Endothelial cell of umbilical vein (primary cell): ENCODE results near the gene FIS1. TPM values are rescaled to one million over a fixed set of nuclear protein-coding genes. Genes with fewer than 3 reads are reported as not detected.

Experiments used
- BruUV-seq: library from RNA; stranded (reverse); fragments of 400-500 nt; replicated peaks from 2 replicates; lab custom pipeline; 2021; lab: Mats Ljungman, UMichigan
- CTCF ChIA-PET: fragments of 300-600, 350-600 bp; sonication (Branson Sonifier 250); formaldehyde crosslinking; loops from one replicate; lab custom pipeline; 2021; ENCODE audit warnings: antibody characterized with exemption, inconsistent platforms; lab: Charles Lee
- POLR2A ChIA-PET: fragments of 300-600, 350-600 bp; sonication (Branson Sonifier 250); formaldehyde crosslinking; loops from one replicate; lab custom pipeline; 2021; ENCODE audit warnings: antibody characterized with exemption, inconsistent platforms; lab: Charles Lee
- DNase-seq: peaks from one replicate; pipeline ENCODE4 v3.0.0-alpha.2; 2011; ENCODE audit warnings: low read depth, low spot score
- FAIRE-seq: peaks from 2 replicates; lab custom pipeline; 2011; peaks lifted over from hg19 to GRCh38; lab: Jason Lieb, UNC
- H2AFZ ChIP-seq: 2 replicates; pipeline ENCODE4 v1.6.0; 2012; ENCODE audit warnings: low read depth, low read length, control low read depth, inconsistent platforms
- H3K27ac ChIP-seq: 2 replicates; pipeline ENCODE4 v1.5.1; 2011; ENCODE audit warnings: low read depth, mild to moderate bottlenecking, control low read depth, low read length, moderate library complexity; ENCODE audit not compliant: insufficient read depth
- H3K27me3 ChIP-seq, 2 experiments: 2 replicates each; pipeline versions ENCODE4 v1.6.0 to v1.6.1; 2011; ENCODE audit warnings: low read length in 2 of 2, mixed read lengths in 1 of 2; ENCODE audit not compliant: control insufficient read depth in 2 of 2, insufficient read depth in 2 of 2
- H3K36me3 ChIP-seq, 2 experiments: 2 replicates in 1 of 2; 3 replicates in 1 of 2; pipeline ENCODE4 v1.5.1; 2011; ENCODE audit warnings: low read length in 2 of 2, mild to moderate bottlenecking in 1 of 2, moderate library complexity in 1 of 2; ENCODE audit not compliant: control insufficient read depth in 2 of 2, insufficient read depth in 2 of 2; ENCODE audit errors: extremely low read depth in 1 of 2
- H3K4me1 ChIP-seq: 3 replicates; pipeline ENCODE4 v1.5.1; 2011; ENCODE audit warnings: mild to moderate bottlenecking, low read length; ENCODE audit not compliant: control insufficient read depth, insufficient read depth; ENCODE audit errors: extremely low read depth
- H3K4me2 ChIP-seq: 2 replicates; pipeline ENCODE4 v1.6.1; 2011; ENCODE audit warnings: low read length, control low read depth, mixed read lengths; ENCODE audit not compliant: insufficient read depth
- H3K4me3 ChIP-seq, 3 experiments: fragments of 200-600 bp in 1 of 3; sonication (generic), shearing (Covaris generic) in 1 of 3; replicated peaks in 1 of 3; 2 replicates each; pipeline ENCODE4 v1.5.1; 2011 to 2016; ENCODE audit warnings: control low read depth in 3 of 3, low read length in 3 of 3, mild to moderate bottlenecking in 2 of 3, inconsistent platforms in 1 of 3, low read depth in 1 of 3, moderate library complexity in 1 of 3; ENCODE audit not compliant: insufficient read depth in 1 of 3
- H3K79me2 ChIP-seq: 2 replicates; pipeline ENCODE4 v1.6.0; 2012; ENCODE audit warnings: low read length, inconsistent platforms; ENCODE audit not compliant: control insufficient read depth, insufficient read depth
- H3K9ac ChIP-seq: replicated peaks from 2 replicates; pipeline ENCODE3; 2011; ENCODE audit warnings: low read length, control low read depth; ENCODE audit not compliant: insufficient read depth; ENCODE audit errors: extremely low read depth
- H3K9me1 ChIP-seq: replicated peaks from 3 replicates; pipeline ENCODE4 v1.6.0; 2011; ENCODE audit warnings: mild to moderate bottlenecking, low read length; ENCODE audit not compliant: control insufficient read depth, insufficient read depth; ENCODE audit errors: extremely low read depth
- H3K9me3 ChIP-seq: replicated peaks from 2 replicates; pipeline ENCODE4 v1.5.1; 2012; ENCODE audit warnings: low read length, inconsistent platforms; ENCODE audit not compliant: control insufficient read depth, insufficient read depth
- H4K20me1 ChIP-seq: replicated peaks from 2 replicates; pipeline ENCODE3; 2011; ENCODE audit warnings: mild to moderate bottlenecking, low read length; ENCODE audit not compliant: control insufficient read depth, insufficient read depth; ENCODE audit errors: extremely low read depth
- EZH2 ChIP-seq: IDR thresholded peaks from 2 replicates; pipeline ENCODE4 v1.6.1; 2012; ENCODE audit warnings: borderline replicate concordance, low read depth, mild to moderate bottlenecking, moderate library complexity, low read length, inconsistent platforms; ENCODE audit not compliant: severe bottlenecking
- FOS ChIP-seq: IDR thresholded peaks from 2 replicates; pipeline ENCODE4 v1.6.1; 2011; ENCODE audit warnings: mild to moderate bottlenecking, low read length, moderate library complexity, borderline replicate concordance; ENCODE audit not compliant: insufficient read depth
- GATA2 ChIP-seq: IDR thresholded peaks from 2 replicates; pipeline ENCODE4 v1.7.0; 2011; ENCODE audit warnings: low read depth, mild to moderate bottlenecking, moderate library complexity, mixed read lengths, low read length; ENCODE audit not compliant: insufficient read length, insufficient read depth
- JUN ChIP-seq: IDR thresholded peaks from 2 replicates; pipeline ENCODE4 v1.6.1; 2011; ENCODE audit warnings: borderline replicate concordance, low read depth; ENCODE audit not compliant: insufficient read length, insufficient read depth
- MYC ChIP-seq: IDR thresholded peaks from one replicate; pipeline ENCODE4 v1.6.1; 2011; ENCODE audit warnings: mild to moderate bottlenecking, low read depth, low read length
- POLR2A ChIP-seq: IDR thresholded peaks from 2 replicates; pipeline ENCODE4 v1.6.1; 2012; ENCODE audit warnings: low read depth, mild to moderate bottlenecking, control low read depth, low read length
- POLR2AphosphoS5 ChIP-seq: IDR thresholded peaks from 2 replicates; pipeline ENCODE4 v1.6.1; 2012; ENCODE audit warnings: low read depth, mild to moderate bottlenecking, control low read depth, low read length, moderate library complexity; ENCODE audit not compliant: insufficient read depth
- dilution Hi-C: fragments of 300-500 bp; cut with MboI; formaldehyde crosslinking; loops from one replicate; pipeline ENCODE4 v1.15.0; 2019; ENCODE audit warnings: low sequenced_read_pairs; ENCODE audit not compliant: extremely low pct_ligation_motif_present
- intact Hi-C: fragments of 100-400 bp; cut with micrococcal nuclease; formaldehyde crosslinking; loops from one replicate; pipeline ENCODE4 v1.10.0; 2022
- polyA plus RNA-seq, 4 experiments: library from polyadenylated mRNA; depleted of rRNA in 3 of 4; stranded (reverse) in 3 of 4; unstranded in 1 of 4; fragments of >200 nt; gene quantifications; 2 replicates each; pipeline versions ENCODE4 v1.2.1 to v1.2.3, GENCODE V29; 2011 to 2012; ENCODE audit warnings: missing spikeins in 1 of 4
- total RNA-seq: library from RNA; stranded (reverse); gene quantifications from 2 replicates; pipeline ENCODE4 v1.2.3, GENCODE V29; 2021
- TF ChIP-seq, protein P1 (sequence below), 2 donors: IDR thresholded peaks; 1 replicate in 1 of 2; 2 replicates in 1 of 2; pipeline ENCODE4 v1.5.1; 2011; ENCODE audit warnings: low read length in 2 of 2, mild to moderate bottlenecking in 2 of 2, moderate library complexity in 2 of 2, control low read depth in 1 of 2, inconsistent platforms in 1 of 2, low read depth in 1 of 2; ENCODE audit not compliant: insufficient read depth in 1 of 2; ENCODE audit errors: extremely low read depth in 1 of 2
- TF ChIP-seq, protein P2 (sequence below): IDR thresholded peaks from 2 replicates; pipeline ENCODE4 v1.6.1; 2011; ENCODE audit not compliant: insufficient read depth, insufficient read length

Gene FIS1
- total and polyA plus RNA-seq, 2 donors (not counting 3 experiments of a cell fraction or from before 2014, with no cell fraction given), result 132 to 330 TPM

DNA sequence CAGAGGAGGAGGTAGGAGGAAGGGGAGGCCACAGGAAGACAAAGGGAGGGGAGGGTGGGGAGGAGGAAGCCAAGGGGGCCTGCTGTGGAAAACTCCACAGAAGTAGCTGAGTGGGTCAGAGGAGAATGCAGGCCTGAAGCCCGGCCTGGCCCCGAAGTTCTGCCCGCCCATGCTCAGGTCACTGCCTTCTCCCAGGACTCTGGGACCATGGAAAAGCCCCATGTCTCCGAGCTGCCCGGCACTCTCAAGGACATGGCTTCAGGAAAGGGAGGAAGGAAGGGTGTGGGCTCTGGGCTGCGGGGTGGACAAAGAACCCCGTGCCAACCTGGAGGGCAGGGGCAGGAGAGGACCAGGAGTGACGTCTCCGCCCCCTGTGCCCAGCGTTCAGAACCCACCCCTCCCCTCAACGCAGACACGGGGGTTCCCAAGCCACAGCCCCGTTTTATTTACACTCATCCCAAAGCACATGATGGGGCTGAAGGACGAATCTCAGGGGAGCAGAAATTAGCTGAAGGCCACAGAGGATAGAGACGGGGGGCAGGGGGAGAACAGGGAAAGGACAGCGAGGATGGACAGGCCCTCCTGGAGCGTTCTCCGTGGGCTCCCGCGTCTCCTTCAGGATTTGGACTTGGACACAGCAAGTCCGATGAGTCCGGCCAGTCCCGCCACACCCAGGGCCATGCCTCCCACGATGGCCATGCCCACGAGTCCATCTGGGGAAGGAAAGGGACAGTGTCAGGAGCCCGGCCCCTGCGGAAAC lies 5.5 kb downstream of the FIS1 start:
- Histone ChIP-seq H3K27me3 (no peaks in the 10 kb centered on the region), H2AFZ (peak overlapping the region; percentile 7), H3K9me3 (no peaks in the 10 kb centered on the region), H3K9me1 (no peaks in the 10 kb centered on the region), H3K4me1 (peaks cover 38% of the 10 kb centered on the region), H3K9ac (no peak overlapping the region), H3K4me2 (peak overlapping the region; percentile 1), H3K27ac (peak overlapping the region; percentile 27), H4K20me1 (no peaks in the 10 kb centered on the region), H3K4me3 (no peak overlapping the region), H3K79me2 (peaks cover 21% of the 10 kb centered on the region), H3K36me3 (peaks cover 0 to 16% of the 10 kb centered on the region in 2 experiments)
- CTCF ChIA-PET, result interaction anchor here (1.1 to 3.5 kb wide), 5 partner anchors 10 to 47 kb away, joined by 3 to 18 read pairs (median 12); partner anchors contain the start of genes PLOD3 and ZNHIT1
- dilution Hi-C loops, result no loop called here
- FAIRE-seq (peak; percentile 74), DNase-seq (peak; percentile 52)
- intact Hi-C loops, result loop anchor here (1.0 to 5.0 kb wide), 2 partner anchors 21 to 43 kb away; partner anchors contain the start of gene ZNHIT1
- POLR2A ChIA-PET, result no interaction called here
- no TSS peak for BruUV-seq
- TF ChIP-seq, protein P1, sequence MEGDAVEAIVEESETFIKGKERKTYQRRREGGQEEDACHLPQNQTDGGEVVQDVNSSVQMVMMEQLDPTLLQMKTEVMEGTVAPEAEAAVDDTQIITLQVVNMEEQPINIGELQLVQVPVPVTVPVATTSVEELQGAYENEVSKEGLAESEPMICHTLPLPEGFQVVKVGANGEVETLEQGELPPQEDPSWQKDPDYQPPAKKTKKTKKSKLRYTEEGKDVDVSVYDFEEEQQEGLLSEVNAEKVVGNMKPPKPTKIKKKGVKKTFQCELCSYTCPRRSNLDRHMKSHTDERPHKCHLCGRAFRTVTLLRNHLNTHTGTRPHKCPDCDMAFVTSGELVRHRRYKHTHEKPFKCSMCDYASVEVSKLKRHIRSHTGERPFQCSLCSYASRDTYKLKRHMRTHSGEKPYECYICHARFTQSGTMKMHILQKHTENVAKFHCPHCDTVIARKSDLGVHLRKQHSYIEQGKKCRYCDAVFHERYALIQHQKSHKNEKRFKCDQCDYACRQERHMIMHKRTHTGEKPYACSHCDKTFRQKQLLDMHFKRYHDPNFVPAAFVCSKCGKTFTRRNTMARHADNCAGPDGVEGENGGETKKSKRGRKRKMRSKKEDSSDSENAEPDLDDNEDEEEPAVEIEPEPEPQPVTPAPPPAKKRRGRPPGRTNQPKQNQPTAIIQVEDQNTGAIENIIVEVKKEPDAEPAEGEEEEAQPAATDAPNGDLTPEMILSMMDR (IDR thresholded peaks at IDR 0.05; ENCODE audit: extremely low read depth in 1 of 2, insufficient read depth in 1 of 2, low read depth in 1 of 2, low read length in 2 of 2), result no peak
- TF ChIP-seq GATA2 (no peak), FOS (no peak), POLR2A (no peak), MYC (no peak), POLR2AphosphoS5 (no peak), JUN (no peak), EZH2 (no peak)
- TF ChIP-seq, protein P2, sequence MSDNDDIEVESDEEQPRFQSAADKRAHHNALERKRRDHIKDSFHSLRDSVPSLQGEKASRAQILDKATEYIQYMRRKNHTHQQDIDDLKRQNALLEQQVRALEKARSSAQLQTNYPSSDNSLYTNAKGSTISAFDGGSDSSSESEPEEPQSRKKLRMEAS, result no peak
